Fibroblast of lung (primary cell): ENCODE measurements around the gene ARRDC1.

Source experiments
- CTCF ChIP-seq, 2 donors: IDR thresholded peaks in 1 of 2; conservative IDR thresholded peaks in 1 of 2; 1 replicate in 1 of 2; 2 replicates in 1 of 2; pipeline ENCODE4 v1.5.1; 2011 to 2012; ENCODE audit warnings: low read length in 2 of 2, control low read depth in 1 of 2, inconsistent platforms in 1 of 2, low read depth in 1 of 2, mild to moderate bottlenecking in 1 of 2
- EZH2 ChIP-seq: IDR thresholded peaks from 2 replicates; pipeline ENCODE4 v1.5.1; 2012; ENCODE audit warnings: low read length, control low read depth, mild to moderate bottlenecking; ENCODE audit errors: missing control alignments

GRCh38 chr9:137656416-137656815 is 50.9 kb downstream of the ARRDC1 start:
- TF ChIP-seq CTCF (conservative IDR thresholded peaks at IDR 0.05 in 1 of 2, IDR thresholded peaks at IDR 0.05 in 1 of 2; ENCODE audit: low read depth in 1 of 2, low read length in 2 of 2) (no peak), EZH2 (no peak)
